WI38 (cell line): ENCODE measurements around the gene CNPY3.
"Not testable (repeated sequence)": the region's sequence is repeated elsewhere in the genome, so short reads cannot be mapped to it uniquely, and the experiment has no call there.

Source experiments
- H3K4me3 ChIP-seq: 2 replicates; pipeline ENCODE4 v1.5.1; 2011; ENCODE audit warnings: low read depth, mild to moderate bottlenecking, control low read depth, low read length
- TF ChIP-seq, protein P1 (sequence below): IDR thresholded peaks from 2 replicates; pipeline ENCODE4 v1.5.1; 2012; ENCODE audit warnings: low read depth, mild to moderate bottlenecking, control low read depth, low read length

Gene CNPY3

DNA sequence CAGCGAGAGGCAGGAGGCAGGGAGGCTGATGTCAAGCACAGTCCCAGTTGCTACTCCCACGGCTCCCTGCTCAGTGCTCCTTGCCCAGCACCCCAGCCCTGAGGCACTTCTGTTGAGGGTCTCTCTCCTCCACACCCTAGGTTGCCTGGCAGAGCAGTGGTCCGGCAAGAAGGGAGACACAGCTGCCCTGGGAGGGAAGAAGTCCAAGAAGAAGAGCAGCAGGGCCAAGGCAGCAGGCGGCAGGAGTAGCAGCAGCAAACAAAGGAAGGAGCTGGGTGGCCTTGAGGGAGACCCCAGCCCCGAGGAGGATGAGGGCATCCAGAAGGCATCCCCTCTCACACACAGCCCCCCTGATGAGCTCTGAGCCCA, 9.1 kb downstream of the CNPY3 start:
- TF ChIP-seq, protein P1, sequence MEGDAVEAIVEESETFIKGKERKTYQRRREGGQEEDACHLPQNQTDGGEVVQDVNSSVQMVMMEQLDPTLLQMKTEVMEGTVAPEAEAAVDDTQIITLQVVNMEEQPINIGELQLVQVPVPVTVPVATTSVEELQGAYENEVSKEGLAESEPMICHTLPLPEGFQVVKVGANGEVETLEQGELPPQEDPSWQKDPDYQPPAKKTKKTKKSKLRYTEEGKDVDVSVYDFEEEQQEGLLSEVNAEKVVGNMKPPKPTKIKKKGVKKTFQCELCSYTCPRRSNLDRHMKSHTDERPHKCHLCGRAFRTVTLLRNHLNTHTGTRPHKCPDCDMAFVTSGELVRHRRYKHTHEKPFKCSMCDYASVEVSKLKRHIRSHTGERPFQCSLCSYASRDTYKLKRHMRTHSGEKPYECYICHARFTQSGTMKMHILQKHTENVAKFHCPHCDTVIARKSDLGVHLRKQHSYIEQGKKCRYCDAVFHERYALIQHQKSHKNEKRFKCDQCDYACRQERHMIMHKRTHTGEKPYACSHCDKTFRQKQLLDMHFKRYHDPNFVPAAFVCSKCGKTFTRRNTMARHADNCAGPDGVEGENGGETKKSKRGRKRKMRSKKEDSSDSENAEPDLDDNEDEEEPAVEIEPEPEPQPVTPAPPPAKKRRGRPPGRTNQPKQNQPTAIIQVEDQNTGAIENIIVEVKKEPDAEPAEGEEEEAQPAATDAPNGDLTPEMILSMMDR = no peak
- H3K4me3 ChIP-seq = no peak overlapping the region

DNA sequence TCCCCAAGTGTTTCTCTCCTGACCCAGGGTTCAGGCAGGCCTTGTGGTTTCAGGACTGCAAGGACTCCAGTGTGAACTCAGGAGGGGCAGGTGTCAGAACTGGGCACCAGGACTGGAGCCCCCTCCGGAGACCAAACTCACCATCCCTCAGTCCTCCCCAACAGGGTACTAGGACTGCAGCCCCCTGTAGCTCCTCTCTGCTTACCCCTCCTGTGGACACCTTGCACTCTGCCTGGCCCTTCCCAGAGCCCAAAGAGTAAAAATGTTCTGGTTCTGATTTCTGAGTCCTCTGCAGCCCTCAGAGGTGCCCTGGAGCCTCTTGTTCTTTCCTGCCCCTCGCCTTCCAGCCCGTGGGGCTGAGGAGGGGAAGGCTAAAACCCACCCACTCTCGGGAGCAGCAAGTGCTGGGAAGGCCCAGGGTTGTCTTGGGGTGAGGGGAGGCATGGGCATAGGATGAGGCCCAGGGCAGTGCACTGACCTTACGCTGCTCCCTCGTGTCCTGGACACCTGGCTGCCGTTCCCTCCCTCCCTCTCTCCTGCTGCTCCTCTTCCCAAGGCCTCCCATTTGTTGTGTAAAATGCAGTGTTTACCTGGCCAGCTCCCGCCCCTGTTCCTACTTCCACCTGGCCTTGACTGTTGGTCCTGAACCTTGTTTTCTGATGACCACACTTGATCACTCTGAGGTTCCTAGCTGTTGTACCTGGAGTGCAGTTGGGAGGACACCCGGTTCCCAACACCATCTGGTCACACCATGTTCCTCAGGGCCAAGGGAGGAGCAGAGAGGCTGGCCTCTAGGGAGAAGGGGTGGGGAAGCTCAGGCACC, 9.9 kb downstream of the CNPY3 start:
- no peak overlapping the region for H3K4me3 ChIP-seq
- TF ChIP-seq, protein P1 = no peak

DNA sequence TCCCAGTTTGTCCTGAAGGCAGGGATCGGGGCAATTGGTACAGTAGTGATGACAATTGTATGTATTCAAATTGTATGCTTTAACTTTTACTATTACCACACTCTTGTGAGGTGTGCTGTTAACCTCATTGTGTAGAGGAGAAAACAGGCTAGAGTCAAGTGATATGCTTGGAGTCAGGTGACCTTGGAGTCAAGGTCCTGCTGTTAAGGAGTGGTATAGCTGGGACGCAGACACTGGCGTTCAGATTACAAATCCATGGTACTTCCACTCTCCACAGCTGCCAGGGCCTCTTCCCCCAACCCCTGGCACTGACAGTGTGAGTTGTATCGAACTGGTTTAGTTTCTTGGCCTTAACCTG, 10.5 kb downstream of the CNPY3 start:
- H3K4me3 ChIP-seq = no peak overlapping the region
- TF ChIP-seq, protein P1 = no peak

DNA sequence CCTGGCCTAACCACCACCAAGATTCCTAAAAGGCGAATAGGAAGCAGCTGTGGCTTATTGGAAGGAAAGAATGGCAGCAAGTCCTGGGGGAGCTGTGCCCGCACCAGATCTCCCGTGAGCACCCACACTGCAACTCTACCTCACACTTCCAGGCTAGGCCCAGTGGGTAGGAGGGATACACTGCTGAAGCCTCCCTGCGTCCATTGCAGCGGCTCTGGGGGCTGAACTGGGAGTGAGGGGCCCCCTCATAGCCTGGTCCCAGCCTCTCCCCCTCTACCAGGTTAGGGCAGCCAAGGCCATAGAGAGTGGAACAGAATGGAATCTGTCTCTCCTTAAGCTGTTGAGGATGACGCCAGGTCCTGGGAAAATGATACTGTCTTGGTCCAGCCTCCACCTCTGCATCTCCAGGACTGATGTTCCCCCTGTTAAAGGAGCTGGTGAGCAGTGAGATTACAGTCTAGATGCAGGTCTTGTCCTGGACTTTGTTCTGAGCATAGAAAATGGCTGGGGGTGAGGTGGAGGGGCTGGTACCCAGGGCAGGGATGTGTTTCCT, 11.3 kb downstream of the CNPY3 start:
- TF ChIP-seq, protein P1 = no peak
- no peak overlapping the region for H3K4me3 ChIP-seq

DNA sequence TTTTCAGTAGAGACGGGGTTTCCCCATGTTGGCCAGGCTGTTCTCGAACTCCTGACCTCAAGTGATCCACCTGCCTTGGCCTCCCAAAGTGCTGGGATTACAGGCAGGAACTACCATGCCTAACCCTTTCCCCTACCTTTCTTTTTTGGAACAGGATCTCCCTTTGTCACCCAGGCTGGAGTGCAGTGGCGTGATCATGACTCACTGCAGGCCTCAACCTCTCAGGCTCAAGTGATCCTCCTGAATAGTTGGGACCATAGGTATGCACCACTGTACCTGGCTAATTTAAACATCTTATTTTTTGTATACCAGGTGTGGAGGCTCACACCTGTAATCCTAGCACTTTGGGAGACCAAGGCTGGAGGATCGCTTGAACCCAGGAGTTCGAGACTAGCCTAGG, 12.1 kb downstream of the CNPY3 start:
- not testable (repeated sequence) for H3K4me3 ChIP-seq

DNA sequence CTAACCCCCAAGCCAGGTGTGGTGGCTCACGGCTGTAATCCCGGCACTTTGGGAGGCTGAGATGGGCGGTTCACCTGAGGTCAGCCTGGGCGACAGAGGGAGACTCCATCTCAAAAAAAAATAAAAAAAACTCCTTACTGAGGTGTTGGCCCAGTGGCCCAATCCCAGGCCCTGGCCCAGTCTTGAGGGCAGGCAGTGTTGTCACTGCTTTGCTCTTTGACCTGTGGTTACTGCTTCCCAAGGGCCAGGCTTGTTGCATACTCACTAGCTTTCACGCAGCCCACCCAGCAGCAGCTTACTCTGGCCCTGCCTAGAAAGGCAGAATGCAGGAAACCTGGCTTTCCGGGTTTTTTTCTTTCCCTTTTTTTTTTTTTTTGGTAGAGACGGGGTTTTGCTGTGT, 13.2 kb downstream of the CNPY3 start:
- H3K4me3 ChIP-seq = no peak overlapping the region
- TF ChIP-seq, protein P1 = no peak

DNA sequence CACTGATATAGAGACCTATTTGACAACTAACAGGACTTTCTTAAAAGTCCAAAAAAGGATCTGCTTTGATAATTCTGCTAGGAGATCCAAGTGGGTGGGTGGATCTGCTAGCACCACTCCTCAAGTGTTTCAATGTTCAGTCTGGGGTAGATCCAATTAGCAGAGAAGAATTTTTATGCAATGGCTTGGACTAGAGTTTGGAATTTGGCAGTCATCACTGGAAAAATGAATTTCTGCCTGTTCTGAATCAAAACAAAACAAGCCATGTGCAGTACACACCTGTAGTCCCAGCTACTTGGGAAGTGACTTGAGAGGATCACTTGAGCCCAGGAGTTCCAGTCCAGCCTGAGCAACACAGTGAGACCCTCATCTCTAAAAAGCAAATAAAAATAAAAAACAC, 18.7 kb downstream of the CNPY3 start:
- H3K4me3 ChIP-seq = no peak overlapping the region
- TF ChIP-seq, protein P1 = no peak

DNA sequence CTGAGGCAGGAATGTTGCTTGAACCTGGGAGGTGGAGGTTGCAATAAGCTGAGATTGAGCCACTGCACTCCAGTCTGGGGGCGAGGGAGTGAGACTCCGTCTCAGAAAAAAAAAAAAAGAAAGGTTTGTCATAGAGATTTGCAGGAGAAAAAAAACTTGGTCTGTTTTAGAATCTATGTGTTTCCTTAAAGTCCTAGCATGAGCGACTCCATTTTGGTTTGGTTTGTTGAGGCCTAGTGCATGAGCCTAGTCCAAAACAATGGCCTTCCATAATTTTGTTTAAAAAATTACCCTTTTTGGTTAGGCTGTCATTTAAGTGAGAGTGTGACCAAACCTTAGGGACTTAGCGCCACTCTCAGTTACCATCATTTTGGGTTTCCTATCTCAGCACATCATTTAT, 23.1 kb downstream of the CNPY3 start:
- TF ChIP-seq, protein P1 = no peak
- H3K4me3 ChIP-seq = no peak overlapping the region

DNA sequence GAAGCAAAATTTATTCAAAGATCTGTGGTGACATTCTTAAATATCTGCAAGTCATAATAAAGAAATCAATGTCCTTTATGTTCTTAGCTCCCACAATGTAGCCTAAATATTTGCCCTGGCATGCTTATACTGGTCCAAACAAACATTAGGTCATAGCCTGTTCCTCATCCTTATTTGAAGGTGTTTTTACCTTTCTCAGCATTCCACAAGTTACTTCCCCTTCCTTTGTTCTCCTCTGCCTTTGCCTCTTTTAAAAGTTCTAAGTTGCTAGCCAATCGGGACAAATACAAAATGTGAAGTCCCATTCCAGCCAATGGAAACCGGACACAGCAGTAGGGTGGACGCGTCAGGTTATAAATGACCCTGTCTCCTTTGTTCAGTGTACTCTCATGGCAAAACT, 25.1 kb downstream of the CNPY3 start:
- H3K4me3 ChIP-seq = not testable (repeated sequence)
